HEK293 (cell line): ENCODE measurements around the gene CST7.

Experiments used
- CTCF ChIA-PET: fragments of 350-600 bp; formaldehyde crosslinking; extraction: SDS; loops from one replicate; lab custom pipeline; 2021; ENCODE audit warnings: antibody characterized with exemption; lab: Yijun Ruan, JAX
- POLR2A ChIA-PET: fragments of 300-600 bp; formaldehyde crosslinking; extraction: SDS; loops from one replicate; lab custom pipeline; 2020; ENCODE audit warnings: antibody characterized with exemption, inconsistent platforms; lab: Yijun Ruan, JAX
- H3K27ac ChIP-seq: fragments of 200-500 bp; sonication (Bioruptor generic); 2 replicates; pipeline ENCODE4 v1.5.1; 2014; ENCODE audit warnings: low read depth, low read length, control low read depth, inconsistent platforms; ENCODE audit errors: extremely low read depth
- H3K36me3 ChIP-seq, 2 experiments: fragments of 200-500 bp in 1 of 2; sonication (Bioruptor generic) in 1 of 2; 1 replicate in 1 of 2; 2 replicates in 1 of 2; pipeline ENCODE4 v1.5.1; 2014 to 2017; ENCODE audit warnings: inconsistent platforms in 2 of 2, low read length in 2 of 2; ENCODE audit not compliant: control insufficient read depth in 2 of 2, insufficient read depth in 1 of 2
- H3K4me1 ChIP-seq: fragments of 200-500 bp; sonication (Bioruptor generic); 2 replicates; pipeline ENCODE4 v1.5.1; 2014; ENCODE audit warnings: mild to moderate bottlenecking, low read length, inconsistent platforms; ENCODE audit not compliant: control insufficient read depth, insufficient read depth
- H3K4me3 ChIP-seq: 2 replicates; pipeline ENCODE4 v1.5.1; 2011; ENCODE audit warnings: low read depth, mild to moderate bottlenecking, control low read depth, low read length, moderate library complexity
- H3K9me3 ChIP-seq: fragments of 200-500 bp; sonication (Bioruptor generic); 2 replicates; pipeline ENCODE4 v1.5.1; 2014; ENCODE audit warnings: low read depth, low read length, inconsistent platforms; ENCODE audit not compliant: control insufficient read depth, insufficient read depth
- HIC1 ChIP-seq: fragments of 450-650 bp; formaldehyde crosslinking; IDR thresholded peaks from 2 replicates; pipeline ENCODE4 v1.5.1; 2016; ENCODE audit warnings: missing biosample characterization, missing genetic modification characterization
- HOXA7 ChIP-seq: sonication (generic); formaldehyde crosslinking; IDR thresholded peaks from 2 replicates; pipeline ENCODE4 v1.8.1; 2022; ENCODE audit warnings: missing genetic modification reagents, borderline replicate concordance
- PRDM1 ChIP-seq: fragments of 450-650 bp; formaldehyde crosslinking; IDR thresholded peaks from 2 replicates; pipeline ENCODE4; 2016; ENCODE audit warnings: missing biosample characterization, missing genetic modification characterization
- ZIC2 ChIP-seq: fragments of 450-650 bp; formaldehyde crosslinking; IDR thresholded peaks from 2 replicates; pipeline ENCODE4 v1.5.1; 2016; ENCODE audit warnings: missing biosample characterization, missing genetic modification characterization
- ZNF146 ChIP-seq: fragments of 450-650 bp; formaldehyde crosslinking; IDR thresholded peaks from 2 replicates; pipeline ENCODE4 v1.5.1; 2016; ENCODE audit warnings: missing biosample characterization, missing genetic modification characterization
- ZNF513 ChIP-seq: fragments of 450-650 bp; IDR thresholded peaks from 2 replicates; pipeline ENCODE4 v1.5.1; 2018; ENCODE audit warnings: missing biosample characterization, missing genetic modification characterization
- ZNF571 ChIP-seq: fragments of 450-650 bp; formaldehyde crosslinking; IDR thresholded peaks from 2 replicates; pipeline ENCODE4 v1.5.0; 2017; ENCODE audit warnings: missing biosample characterization, missing genetic modification characterization
- ZNF610 ChIP-seq: fragments of 450-650 bp; formaldehyde crosslinking; IDR thresholded peaks from 2 replicates; pipeline ENCODE4 v1.5.1; 2016; ENCODE audit warnings: missing biosample characterization, missing genetic modification characterization, borderline replicate concordance
- ZNF626 ChIP-seq: fragments of 450-650 bp; sonication (Bioruptor Pico); formaldehyde crosslinking; IDR thresholded peaks from 2 replicates; pipeline ENCODE4 v1.5.1; 2018; ENCODE audit warnings: missing biosample characterization, missing genetic modification characterization, inconsistent platforms
- ZNF670 ChIP-seq: fragments of 450-650 bp; formaldehyde crosslinking; IDR thresholded peaks from 2 replicates; pipeline ENCODE4 v1.5.1; 2016; ENCODE audit warnings: missing biosample characterization, missing genetic modification characterization, low read depth
- ZNF692 ChIP-seq: fragments of 450-650 bp; formaldehyde crosslinking; IDR thresholded peaks from 2 replicates; pipeline ENCODE4 v1.5.1; 2016; ENCODE audit warnings: missing biosample characterization, missing genetic modification characterization
- ZNF830 ChIP-seq: fragments of 450-650 bp; IDR thresholded peaks from 2 replicates; pipeline ENCODE4 v1.5.0; 2018; ENCODE audit warnings: missing biosample characterization, missing genetic modification characterization, low read depth, mild to moderate bottlenecking, moderate library complexity

The CST7 gene

GRCh38 chr20:24950836-24951525 is 1.9 kb downstream of the CST7 start:
- no peak for TF ChIP-seq ZNF610
- TF ChIP-seq ZIC2 (tag by site-specific recombination): no peak
- TF ChIP-seq ZNF571: no peak
- TF ChIP-seq ZNF670 (tag by site-specific recombination): no peak
- no peak for TF ChIP-seq PRDM1 (tag by site-specific recombination)
- TF ChIP-seq ZNF513 (tag by site-specific recombination): no peak
- no peak for TF ChIP-seq ZNF830
- no peak for TF ChIP-seq ZNF692
- no peak for TF ChIP-seq ZNF146 (tag by site-specific recombination)
- TF ChIP-seq, all 188 proteins: peak for 0
- Histone ChIP-seq H3K4me3 (no peak overlapping the region), H3K27ac (no peak overlapping the region), H3K4me1 (no peaks in the 10 kb centered on the region), H3K9me3 (no peaks in the 10 kb centered on the region), H3K36me3 (no peaks in the 10 kb centered on the region)
- ChIA-PET POLR2A (no interaction called here), CTCF (interaction anchor here (0.6 kb wide), 1 partner anchor 85 kb away, joined by 4 read pairs; no protein-coding TSS in a partner anchor)

- TF ChIP-seq ZIC2 (tag by site-specific recombination): peak; percentile 44
- no peak for TF ChIP-seq HOXA7
- ChIA-PET POLR2A (no interaction called here), CTCF (no interaction called here)
- Histone ChIP-seq H3K4me1 (no peaks in the 10 kb centered on the region), H3K4me3 (no peak overlapping the region), H3K36me3 (no peaks in the 10 kb centered on the region), H3K27ac (no peak overlapping the region), H3K9me3 (no peaks in the 10 kb centered on the region)
Observed at GRCh38 chr20:24951536-24952083, 2.5 kb downstream of the CST7 start.

GRCh38 chr20:24952376-24953208 is 3.5 kb downstream of the CST7 start:
- Histone ChIP-seq H3K4me3 (no peak overlapping the region), H3K9me3 (no peaks in the 10 kb centered on the region), H3K4me1 (no peaks in the 10 kb centered on the region), H3K36me3 (peaks cover 0 to 5% of the 10 kb centered on the region in 2 experiments; a peak in 1 of 3 replicates), H3K27ac (no peak overlapping the region)
- POLR2A ChIA-PET: no interaction called here
- CTCF ChIA-PET: interaction anchor here (0.5 kb wide), 1 partner anchor 494 kb away, joined by 3 read pairs; no protein-coding TSS in a partner anchor
- TF ChIP-seq ZNF626 (tag by site-specific recombination) (no peak), HIC1 (tag by site-specific recombination) (peak; percentile 60)
